HG03469 (cell line): ENCODE measurements around the gene AURKAIP1.

Experiments
- ATAC-seq: cut with Tn5 transposase; IDR thresholded peaks from one replicate; pipeline ENCODE4 v1.9.1; 2021; ENCODE audit warnings: mild to moderate bottlenecking, moderate library complexity, moderate number of reproducible peaks; ENCODE audit not compliant: unreplicated experiment

Gene AURKAIP1

GRCh38 chr1:1361982-1362423, 13.0 kb downstream of the AURKAIP1 start:
- no peak for ATAC-seq

DNA sequence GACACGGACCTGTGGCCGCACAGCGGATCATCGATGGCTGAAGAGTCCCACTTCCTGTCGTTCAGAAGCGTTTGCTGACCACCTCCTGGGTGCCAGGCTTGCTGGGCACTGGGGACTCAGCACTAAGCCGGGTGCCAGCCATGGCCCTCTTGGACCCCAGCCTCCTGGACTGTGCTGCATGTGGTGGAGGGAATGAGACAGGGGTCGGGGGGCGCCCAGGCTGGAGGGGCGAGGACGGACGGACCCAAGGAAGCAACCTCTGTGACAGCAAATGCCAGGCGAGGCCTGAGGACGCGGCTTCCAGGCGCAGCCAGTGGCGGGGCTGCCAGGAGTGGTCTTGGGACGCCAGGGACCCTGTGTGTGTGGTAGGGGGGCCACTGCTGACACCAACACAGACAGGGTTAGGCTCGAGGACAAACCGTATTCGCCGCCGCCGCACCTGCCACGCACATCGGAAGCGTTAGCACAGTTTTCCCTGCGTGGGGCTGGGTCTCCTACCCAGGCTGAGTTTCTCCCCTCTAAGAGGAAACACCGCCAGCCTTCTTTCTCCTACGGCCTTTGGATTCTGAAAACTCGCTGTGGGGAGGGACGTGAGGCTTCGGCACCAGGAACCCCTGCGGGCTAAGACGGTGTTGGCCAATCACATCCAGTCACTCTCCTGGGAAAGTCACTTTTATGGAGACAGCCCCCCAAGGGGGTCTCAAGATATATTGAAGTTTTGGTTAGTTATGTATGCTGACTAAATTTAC, 13.6 kb downstream of the AURKAIP1 start:
- ATAC-seq: no peak

DNA sequence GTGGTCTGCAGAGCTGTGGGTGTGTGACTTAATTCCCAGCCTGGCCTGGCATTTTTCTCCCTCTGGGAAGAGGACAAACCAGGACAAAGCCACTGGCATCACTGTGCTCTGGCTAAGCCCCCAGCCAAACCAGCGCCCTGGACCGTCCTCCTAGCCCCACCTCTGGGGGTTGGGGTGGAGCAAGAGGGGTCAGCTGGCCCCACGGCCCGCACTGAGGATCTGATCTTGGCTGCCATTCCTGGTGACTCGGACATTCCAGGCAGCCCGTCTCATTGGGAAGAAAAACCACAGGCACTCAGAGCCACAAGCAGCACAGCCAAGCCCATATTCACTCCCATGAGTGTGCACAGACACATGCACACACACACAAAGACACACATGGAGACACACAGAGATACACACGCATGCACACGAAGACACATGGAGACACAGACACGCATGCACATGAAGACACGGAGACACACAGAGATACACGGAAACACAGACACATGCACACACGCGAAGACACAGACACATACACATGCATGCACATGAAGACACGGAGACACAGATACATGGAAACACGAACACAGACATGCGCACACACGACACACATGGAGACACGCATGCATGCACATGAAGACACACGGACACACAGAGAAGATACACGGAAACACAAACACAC, 14.4 kb downstream of the AURKAIP1 start:
- ATAC-seq: no peak

GRCh38 chr1:1359664-1360468, 15.1 kb downstream of the AURKAIP1 start:
- ATAC-seq: no peak

DNA sequence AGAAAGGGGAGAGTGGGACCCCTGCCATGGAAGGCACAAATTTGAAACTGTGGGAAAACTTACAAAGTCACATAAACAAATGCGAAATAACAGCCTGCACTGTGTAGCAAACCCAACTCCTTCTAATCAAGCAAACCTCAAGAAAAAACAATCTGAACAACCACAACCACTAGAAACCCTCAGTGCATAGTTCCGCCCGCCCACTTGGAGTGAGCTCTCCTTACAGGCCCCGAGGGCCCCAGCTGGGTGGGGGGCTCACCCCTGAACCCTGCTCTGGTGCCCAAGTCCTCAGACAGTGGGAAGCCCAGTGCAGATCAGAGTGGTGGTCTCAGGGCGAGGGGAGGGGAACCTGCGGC, 15.7 kb downstream of the AURKAIP1 start:
- no peak for ATAC-seq

GRCh38 chr1:1358433-1359271, 16.4 kb downstream of the AURKAIP1 start, which contains the start of gene MXRA8:
TSS of gene MXRA8 (minus strand) at chr1:1358555. CDS start at chr1:1358504, 51 bp downstream.
- ATAC-seq: no peak

DNA sequence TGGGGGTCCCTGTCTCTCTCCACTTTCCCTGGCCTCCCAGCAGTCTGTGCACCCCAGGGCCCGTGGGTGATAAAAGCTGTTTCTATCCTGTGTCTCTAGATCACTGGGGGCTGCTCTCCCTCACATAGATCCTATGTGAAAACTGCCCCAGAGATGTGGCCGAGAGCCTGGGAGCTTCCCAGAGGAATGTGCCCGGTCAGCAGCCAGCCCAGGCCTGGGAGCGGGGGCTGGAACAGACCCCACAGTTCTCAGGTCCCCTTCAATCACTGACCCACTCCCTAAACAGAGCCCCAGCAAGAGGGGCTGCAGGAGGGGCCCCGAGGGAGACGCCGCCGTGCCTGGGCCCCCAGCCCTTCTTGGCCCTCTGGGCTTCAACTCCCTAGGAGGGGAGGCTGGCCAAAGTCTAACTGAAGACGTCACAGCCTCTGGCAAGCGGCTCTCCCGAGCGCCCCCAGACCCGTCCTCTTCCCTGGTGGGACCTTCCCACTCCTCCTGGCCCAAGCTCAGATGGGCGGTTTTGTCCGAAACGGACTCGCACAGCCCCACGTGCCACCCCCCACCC, 17.1 kb downstream of the AURKAIP1 start:
- ATAC-seq: no peak

DNA sequence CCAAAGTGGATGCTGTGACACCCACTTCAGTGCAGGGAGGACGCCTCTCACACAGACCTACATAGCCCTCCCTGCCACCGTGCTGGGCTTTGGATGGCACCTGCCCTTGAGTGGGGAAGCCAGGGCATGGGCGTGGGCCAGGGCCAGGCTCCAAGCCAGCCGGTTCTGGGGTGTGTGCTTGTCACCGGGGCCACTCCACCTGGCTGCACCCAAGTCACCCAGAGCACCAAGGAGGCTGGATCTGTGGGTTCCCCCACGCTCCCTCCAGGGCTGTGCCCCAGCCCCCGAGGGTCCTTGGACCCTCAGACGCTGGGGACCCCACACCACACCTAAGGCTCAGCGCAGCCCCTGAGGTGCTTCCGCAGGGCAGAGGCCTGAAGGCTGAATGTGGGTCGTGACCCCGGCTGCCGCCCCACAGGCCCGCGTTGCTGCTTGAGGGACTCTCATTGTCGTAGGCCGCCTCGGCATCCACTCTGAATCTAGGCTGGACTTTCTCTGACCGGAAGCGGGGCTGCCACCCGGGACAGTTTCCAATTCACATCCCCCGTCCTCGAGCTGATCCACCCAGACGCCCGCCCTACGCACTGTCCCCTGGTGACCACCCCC, 18.1 kb downstream of the AURKAIP1 start:
- no peak for ATAC-seq

DNA sequence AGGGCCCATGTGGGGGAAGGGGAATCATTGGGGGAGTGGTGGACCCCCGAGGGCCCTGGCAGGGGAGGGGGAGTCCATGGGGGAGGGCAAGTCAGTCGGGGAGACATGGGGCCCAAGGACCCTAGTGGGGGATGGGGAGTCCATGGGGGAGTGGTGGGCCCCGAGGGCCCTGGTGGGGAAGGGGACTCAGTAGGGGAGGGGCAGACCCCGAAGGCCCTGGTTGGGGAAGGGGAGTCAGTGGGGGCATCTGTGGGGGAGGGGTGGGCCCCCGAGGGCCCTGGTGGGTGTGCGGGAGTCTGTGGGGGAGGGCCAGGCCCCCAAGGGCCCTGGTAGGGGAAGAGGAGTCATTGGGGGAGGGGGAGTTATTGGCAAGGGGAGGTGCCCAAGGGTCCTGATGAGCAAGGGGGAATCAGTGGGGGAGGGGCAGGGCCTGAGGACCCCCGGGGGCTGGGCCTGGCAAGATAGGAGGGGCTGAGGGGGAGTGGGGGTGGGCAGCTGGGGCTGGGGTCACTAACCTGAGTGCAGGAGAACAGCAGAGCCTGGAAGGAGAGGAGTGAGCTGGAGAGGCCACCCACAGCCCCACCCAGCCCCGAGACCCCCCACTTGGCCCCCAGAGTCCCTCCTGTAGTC, 18.7 kb downstream of the AURKAIP1 start:
- ATAC-seq: no peak

DNA sequence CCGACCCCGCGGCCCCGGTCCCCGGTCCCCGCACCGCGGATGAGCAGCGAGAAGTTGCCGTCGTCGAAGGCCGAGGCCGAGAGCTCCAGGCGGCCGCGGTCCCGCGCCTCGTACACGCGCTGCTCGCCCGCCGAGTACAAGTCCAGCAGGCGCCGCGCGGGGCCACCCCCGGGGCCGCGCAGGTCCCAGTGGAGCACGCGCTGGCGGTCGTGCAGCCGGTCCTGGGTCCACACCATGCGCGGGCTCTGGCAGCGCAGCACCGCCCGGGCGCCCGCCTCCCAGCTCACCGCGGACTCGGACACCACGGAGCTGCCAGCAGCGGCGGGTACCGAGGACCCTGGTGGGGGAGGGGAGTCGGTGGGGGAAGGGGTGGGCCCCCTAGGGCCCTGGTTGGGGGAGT, 19.6 kb downstream of the AURKAIP1 start:
- ATAC-seq: no peak

- no peak for ATAC-seq
These were observed 20.4 kb downstream of the AURKAIP1 start for GRCh38 chr1:1354271-1355247.

- ATAC-seq: no peak
These were observed 21.4 kb downstream of the AURKAIP1 start for GRCh38 chr1:1353389-1354151.

- ATAC-seq: no peak
These were observed 22.1 kb downstream of the AURKAIP1 start for GRCh38 chr1:1352786-1353388.

GRCh38 chr1:1351511-1352427, 23.2 kb downstream of the AURKAIP1 start:
- no peak for ATAC-seq

DNA sequence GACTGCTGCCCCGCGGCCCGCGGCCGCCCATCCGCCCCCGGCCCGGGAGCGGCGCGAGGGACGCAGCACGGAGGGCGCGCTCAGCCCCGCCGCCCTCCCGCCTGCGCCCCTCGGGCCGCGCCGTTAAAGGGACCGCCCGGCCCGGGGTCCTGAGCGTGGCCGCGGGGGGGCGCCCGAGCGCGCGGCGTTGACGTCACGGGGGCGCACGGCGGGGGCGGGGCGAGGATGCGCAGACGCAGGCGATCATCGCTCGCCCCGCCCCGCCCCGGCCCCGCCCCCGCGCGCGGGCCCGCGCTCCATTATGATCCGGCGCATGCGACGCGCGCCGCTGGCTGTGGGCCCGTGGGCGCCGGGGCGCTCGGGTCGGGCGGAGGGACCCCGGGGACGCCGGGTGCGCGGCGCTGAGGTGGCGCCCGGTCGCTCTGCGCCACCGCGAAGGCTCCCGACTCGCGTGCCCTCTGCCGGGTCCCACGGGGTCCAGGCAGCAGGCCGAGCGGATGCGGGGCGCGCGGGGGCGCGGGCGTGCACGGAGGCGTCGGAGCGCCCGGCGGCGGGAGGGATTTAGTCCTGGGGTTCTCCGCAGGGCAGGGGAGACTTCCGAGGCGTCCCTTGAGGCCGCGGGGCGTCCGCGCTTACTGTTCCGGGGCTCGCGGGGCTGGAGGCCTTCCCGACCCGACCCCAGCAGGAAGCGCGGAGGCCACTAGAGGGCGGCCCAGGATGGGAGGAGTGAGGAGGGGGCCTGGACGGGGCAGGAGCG, 25.6 kb downstream of the AURKAIP1 start, which contains the start of gene DVL1:
TSS of gene DVL1 (minus strand) at position 163 of the 757 bp plus-strand sequence. CDS start 353 bp downstream, outside the sequence.
- ATAC-seq: peak; percentile 33
